GM18868 (cell line): ENCODE measurements around the gene ZNF576.
"Not testable (repeated sequence)": the region's sequence is repeated elsewhere in the genome, so short reads cannot be mapped to it uniquely, and the experiment has no call there.

Experiments used
- ATAC-seq: cut with Tn5 transposase; IDR thresholded peaks from one replicate; pipeline ENCODE4 v1.9.1; 2021; ENCODE audit warnings: mild to moderate bottlenecking, moderate library complexity; ENCODE audit not compliant: unreplicated experiment

Gene ZNF576

GRCh38 chr19:43598445-43599240 lies 2.2 kb downstream of the ZNF576 start:
- ATAC-seq = no peak

GRCh38 chr19:43599635-43600295 lies 3.4 kb downstream of the ZNF576 start:
- ATAC-seq = no peak

DNA sequence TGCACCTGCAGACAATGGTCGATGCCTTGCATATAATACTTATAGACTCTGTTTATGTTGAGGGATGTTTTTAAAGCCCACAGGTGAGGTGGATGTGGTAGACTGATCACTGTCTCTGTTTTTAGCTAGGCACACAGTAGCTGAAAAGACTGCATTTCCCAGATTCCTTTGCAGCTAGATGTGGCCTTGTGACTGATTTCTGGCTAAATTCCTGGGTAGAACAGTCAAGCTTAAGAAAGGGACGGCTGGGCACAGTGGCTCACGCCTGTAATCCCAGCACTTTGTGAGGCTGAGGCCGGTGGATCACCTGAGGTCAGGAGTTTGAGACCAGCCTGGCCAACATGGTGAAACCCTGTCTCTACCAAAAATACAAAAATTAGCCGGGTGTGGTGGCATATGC lies 3.9 kb downstream of the ZNF576 start:
- ATAC-seq = not testable (repeated sequence)

GRCh38 chr19:43605875-43606568 lies 9.6 kb downstream of the ZNF576 start:
- ATAC-seq = no peak

DNA sequence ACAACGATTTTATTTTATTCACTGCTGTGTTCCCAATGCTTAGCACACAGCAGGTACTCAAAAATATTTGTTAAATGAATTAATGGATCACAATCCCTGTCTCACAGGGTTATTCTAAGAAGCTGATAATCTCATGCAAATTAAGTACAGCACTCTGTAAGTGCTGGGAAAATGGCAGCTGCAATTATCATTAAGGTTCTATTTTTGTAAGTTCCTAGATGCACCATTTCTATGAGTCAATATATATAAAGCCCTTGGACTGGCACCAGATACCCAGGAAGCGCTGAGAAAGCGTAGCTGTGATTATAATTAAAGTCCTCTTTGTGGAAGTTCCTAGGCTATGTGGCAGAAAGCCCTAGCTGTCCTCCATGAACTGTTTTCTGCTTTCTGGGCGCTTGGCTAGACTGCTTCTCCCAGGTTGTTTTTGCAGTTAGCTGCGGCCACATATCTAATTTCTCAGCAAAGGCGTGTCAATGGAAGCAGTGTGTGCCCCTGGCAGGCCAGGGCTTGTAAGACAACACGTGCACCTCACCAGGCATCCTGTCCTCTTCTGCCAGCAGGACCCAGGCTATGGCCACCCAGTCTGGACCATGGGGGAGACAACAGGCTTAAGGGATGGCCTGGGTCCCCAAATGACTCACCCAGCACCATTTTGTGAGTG lies 10.3 kb downstream of the ZNF576 start:
- no peak for ATAC-seq

- ATAC-seq = no peak
Measured at GRCh38 chr19:43607238-43608205, 11.1 kb downstream of the ZNF576 start.

GRCh38 chr19:43609872-43610271 lies 13.5 kb downstream of the ZNF576 start:
- no peak for ATAC-seq

GRCh38 chr19:43610493-43610892 lies 14.1 kb downstream of the ZNF576 start:
- ATAC-seq = no peak

DNA sequence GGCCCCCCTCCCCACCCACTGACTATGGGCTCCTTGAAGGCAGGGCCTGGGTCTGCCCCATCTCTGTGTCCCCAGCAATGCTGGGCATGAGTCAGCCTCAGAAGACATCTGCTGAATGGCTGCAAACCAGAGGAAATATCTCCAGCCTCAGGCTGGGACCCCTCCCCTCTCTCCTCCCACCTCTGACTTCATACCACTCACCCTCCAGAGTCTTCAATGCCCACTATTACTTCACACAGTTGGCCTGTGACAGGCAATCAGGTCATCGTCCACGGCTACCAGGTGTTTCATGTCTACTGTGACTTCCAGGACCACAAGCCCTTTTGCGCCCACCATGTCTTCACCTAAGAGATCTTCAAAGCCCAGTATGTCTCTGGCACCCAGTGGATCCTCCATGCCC lies 15.4 kb downstream of the ZNF576 start, which contains the start of gene SRRM5:
Gene SRRM5, plus strand, starts transcription at position 301 of the 400 bp plus-strand sequence. Its CDS starts 34 bp downstream, at position 335.
- ATAC-seq = no peak

- ATAC-seq = no peak
Measured at GRCh38 chr19:43612374-43612773, 16.0 kb downstream of the ZNF576 start.

- ATAC-seq = no peak
Measured at GRCh38 chr19:43616306-43616705, 19.9 kb downstream of the ZNF576 start.

DNA sequence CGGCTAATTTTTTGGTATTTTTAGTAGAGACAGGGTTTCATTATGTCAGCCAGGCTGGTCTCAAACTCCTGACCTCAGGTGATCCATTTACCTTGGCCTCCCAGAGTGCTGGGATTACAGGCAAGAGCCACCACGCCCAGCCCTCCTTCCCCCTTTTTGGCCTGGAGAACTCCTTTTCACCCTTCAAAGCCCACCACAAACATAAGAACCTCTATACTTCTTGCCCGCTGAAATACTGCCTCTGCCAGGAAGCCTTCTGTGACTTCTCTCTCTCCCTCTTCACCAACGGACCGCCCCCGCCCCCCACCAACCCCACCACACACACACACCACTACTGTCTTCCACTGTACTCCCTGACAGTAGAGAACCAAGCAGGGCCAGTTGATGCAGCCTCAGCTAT lies 20.6 kb downstream of the ZNF576 start:
- no peak for ATAC-seq

DNA sequence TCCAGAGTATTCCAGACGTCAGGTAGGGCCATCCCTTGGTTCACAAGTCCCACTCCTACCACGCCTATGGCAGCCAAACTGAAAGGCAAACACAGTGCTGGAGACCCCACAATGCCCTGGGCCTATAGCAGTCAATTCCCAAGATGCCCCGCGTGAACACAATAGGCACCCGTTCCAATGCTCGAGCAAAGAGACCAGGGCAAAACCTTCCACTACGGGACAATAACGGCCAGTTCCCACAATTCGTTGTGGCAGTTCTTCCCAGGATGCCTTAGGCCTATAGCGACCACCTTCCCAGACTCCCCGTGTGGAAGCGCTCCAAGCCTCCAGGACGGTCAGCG lies 22.5 kb downstream of the ZNF576 start:
- peak; percentile 30 for ATAC-seq

DNA sequence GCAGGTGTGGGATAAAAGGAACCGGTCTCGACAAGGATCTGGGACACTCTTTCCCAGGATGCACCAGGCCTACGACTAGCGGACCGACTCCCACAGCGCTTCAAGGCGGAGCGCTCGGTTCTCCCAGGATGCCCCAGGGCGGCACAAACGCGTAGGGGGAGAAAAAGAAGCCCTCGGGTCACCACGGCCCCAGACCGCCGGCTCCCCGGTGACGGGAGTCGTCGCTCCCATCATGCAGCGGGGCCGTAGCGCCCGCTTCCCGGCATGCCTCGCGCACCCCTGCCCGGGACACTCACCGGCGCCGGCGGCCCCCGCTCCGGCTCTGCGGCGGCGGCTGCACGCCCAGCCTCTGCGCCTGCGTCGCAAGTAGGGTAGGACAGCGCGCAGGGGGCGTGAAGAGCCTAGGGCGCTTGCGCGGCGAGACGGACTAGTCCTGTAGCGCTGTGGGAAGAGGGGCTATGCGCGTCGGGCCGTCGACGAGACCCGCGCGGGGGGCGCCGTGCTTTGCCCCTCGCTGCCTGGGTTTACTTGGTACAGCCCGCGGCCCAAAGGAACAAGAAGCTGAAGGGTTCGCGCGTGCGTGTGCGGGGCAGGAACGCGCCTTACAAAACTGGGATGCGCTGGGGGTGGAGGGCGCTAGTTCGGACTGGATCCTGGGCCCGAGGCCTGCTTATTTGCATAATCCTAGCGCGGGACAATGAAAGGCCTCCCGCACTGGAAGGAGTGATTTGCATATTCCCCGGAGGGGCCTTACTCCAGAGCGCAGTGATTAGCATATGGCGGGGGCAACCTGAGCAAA lies 23.1 kb downstream of the ZNF576 start, which contains the start of gene ZNF428:
Gene ZNF428, minus strand, starts transcription at position 368 of the 799 bp plus-strand sequence. CDS start 5,325 bp downstream, outside the sequence.
- ATAC-seq = peak; percentile 75

DNA sequence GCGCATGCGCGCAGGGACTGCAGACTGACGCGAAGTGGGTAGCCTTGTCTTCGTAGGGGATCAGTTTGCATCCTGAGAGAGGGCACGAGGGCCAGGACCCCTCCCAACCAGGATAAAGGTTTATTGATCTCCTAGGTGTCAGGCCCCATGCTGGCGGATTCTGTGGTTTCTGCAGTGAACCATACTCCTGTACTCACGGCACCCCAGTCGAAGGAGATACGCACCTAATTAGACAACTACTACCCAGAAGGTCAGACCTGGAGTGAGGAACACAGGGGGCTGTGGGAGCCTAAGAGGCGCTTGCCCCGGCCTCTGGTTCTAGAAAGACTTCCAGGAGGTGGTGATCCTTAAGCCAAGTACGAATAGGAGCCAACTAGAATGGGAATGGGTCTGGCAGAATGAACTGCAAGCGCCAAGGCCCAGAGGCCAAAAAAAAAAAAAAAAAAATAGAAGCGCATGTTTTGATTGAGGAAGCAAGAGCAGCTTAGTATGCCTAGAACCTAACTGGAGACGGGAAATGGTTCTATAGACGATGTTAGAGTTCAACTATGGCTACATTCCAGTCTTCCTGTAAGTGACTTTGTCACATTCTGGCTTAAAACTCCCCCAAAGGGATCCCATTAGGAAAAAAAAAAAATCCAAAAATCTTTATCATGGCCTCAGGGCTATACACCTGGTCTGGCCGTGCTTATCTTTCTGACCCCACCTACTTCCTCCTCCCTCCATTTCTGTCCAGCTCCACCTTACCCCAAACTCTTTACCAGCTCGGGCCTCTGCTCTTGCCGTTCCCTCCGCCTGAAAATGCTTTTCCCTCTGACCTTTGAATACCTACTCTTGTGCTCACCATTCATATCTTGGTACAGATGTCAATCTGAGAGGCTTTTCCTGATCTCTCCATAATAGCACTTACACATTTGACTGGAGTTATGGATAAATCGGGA lies 23.9 kb downstream of the ZNF576 start:
- no peak for ATAC-seq

GRCh38 chr19:43622070-43622469 lies 25.7 kb downstream of the ZNF576 start:
- no peak for ATAC-seq

GRCh38 chr19:43622956-43623355 lies 26.6 kb downstream of the ZNF576 start:
- ATAC-seq = no peak
